Renal pelvis (tissue), 3 donors: ENCODE data around the gene PTGIR. TPM values are rescaled to one million over a fixed set of nuclear protein-coding genes. Genes with fewer than 3 reads are reported as not detected.

ENCODE experiments used
- polyA plus RNA-seq, 3 donors: library from polyadenylated mRNA; unstranded; fragments of 120-200 nt; gene quantifications; one replicate each; pipeline ENCODE4 v1.2.1, GENCODE V29; 2013; ENCODE audit not compliant: insufficient read length in 3 of 3

PTGIR gene
- polyA plus RNA-seq, 3 donors: 2.5 to 3.1 (median 2.6) TPM

Other genes with a start within 250 kb of the PTGIR start
- 10 to 100 TPM; 50.7 to 67.3 (median 62.1) TPM for gene CCDC8, start 211.5 kb downstream of the PTGIR start, polyA plus RNA-seq
- under 1 TPM; 0.41 to 0.60 (median 0.46) TPM for gene PNMA8C, start 196.2 kb downstream of the PTGIR start, polyA plus RNA-seq
- gene PNMA8A, start 153.5 kb downstream of the PTGIR start, polyA plus RNA-seq: 10 to 100 TPM; 45.5 to 62.7 (median 47.2) TPM
- gene PNMA8B, start 129.2 kb downstream of the PTGIR start, polyA plus RNA-seq: 1 to 10 TPM; 3.5 to 5.3 (median 4.7) TPM
- 100 to 1,000 TPM; 397 to 507 (median 417) TPM for gene CALM3, start 23.8 kb downstream of the PTGIR start, polyA plus RNA-seq
- gene GNG8, start 11.1 kb upstream of the PTGIR start, polyA plus RNA-seq: 1 to 10 TPM; 4.4 to 7.3 (median 6.0) TPM
- 10 to 100 TPM; 21.3 to 28.5 (median 23.0) TPM for gene DACT3, start 36.1 kb upstream of the PTGIR start, polyA plus RNA-seq
- gene PRKD2, start 92.0 kb upstream of the PTGIR start, polyA plus RNA-seq: 10 to 100 TPM; 41.3 to 49.1 (median 42.7) TPM
- 10 to 100 TPM; 21.2 to 29.7 (median 26.4) TPM for gene FKRP, start 121.0 kb upstream of the PTGIR start, polyA plus RNA-seq
- gene STRN4, start 121.4 kb upstream of the PTGIR start, polyA plus RNA-seq: 100 to 1,000 TPM in 1 of 3 donors, 10 to 100 TPM in 2; 92.2 to 105 (median 92.8) TPM
- 10 to 100 TPM; 45.9 to 54.0 (median 50.2) TPM for gene SLC1A5, start 163.5 kb upstream of the PTGIR start, polyA plus RNA-seq
- gene AP2S1, start 225.8 kb upstream of the PTGIR start, polyA plus RNA-seq: 100 to 1,000 TPM in 1 of 3 donors, 10 to 100 TPM in 2; 92.3 to 114 (median 96.9) TPM
- 10 to 100 TPM; 49.7 to 56.1 (median 52.2) TPM for gene ARHGAP35, start 235.9 kb upstream of the PTGIR start, polyA plus RNA-seq